ENCODE results near the gene TBL1Y.
"Not testable (repeated sequence)": the region's sequence is repeated elsewhere in the genome, so short reads cannot be mapped to it uniquely, and the experiment has no call there.

Gene TBL1Y

DNA sequence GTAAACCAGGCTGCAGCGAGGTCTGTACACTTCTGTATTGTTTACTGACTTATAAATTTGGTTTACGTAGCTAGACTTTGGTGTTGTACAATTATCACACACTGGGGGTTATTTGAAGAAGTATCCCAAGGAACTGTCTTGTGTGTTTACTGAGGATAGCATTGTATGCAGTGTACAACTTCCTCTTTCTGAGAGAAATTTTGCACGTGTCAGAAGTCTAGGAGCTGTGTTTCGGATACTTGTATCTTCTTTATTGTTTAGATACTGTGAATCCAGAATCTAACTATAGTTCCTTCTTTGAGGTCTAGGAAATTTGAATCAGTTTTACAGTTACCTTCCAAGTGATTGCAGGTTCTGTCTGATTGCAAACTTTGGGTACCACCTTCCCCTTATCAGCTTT, 64.5 kb downstream of the TBL1Y start:
- no peak for DNase-seq (ENCODE audit: low spot score)

DNA sequence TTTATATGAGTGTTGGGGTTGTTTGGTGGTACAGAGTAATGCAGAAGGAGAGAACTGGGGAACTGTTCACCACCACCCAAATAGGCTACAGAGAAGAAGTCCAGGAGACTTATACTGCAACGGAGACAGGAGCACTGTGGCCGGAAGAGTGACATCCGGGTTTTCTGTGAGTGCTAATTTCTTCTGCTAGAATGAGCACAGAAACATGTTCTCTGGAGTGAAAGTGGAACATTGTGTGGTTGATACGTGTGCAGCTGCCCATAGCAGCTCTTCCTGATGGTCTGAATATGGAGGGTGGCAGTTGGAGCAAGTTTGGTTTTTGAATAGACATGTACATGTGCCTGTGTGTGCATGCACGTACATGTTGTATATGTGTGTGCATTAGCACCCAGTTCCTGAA, 67.3 kb downstream of the TBL1Y start:
- DNase-seq (ENCODE audit: low spot score): no peak

DNA sequence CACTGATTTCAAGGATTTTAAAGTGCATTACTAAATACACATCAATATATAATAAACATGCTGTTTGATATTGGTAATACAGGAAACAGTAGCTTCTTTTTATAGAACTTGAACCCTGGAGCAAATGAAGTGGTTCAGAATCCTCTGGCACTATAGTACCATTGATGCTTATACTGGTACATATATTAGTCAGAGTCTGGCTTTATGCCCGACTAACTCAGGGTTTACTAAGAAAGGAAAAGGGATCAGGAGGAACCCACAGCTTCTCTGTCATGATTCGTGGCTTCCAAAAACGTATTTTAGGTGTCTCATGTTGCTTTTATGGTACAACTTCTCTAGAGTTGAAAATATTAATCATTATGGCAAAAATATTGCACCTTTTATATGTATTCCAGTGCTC, 72.7 kb downstream of the TBL1Y start:
- DNase-seq (ENCODE audit: low spot score): no peak

DNA sequence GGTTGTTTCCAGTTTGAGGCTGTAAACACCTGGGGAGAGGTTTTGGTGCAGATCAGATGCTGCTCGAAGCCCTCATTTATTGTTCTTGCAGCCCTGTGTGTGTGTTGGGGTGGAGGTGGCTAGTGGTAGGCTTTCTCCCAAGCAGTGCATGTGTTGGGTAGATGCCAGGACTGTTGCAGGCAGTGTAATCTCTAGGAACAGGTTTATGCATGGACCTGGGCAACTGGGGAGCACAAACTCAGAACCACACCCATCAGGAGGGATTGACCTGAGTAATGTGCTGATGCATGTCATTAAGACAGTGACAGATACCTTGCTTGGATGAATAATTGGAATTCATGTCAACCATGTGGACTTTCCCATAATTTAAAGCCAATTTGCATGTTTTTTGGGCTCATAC, 77.3 kb downstream of the TBL1Y start:
- no peak for DNase-seq (ENCODE audit: low spot score)

DNA sequence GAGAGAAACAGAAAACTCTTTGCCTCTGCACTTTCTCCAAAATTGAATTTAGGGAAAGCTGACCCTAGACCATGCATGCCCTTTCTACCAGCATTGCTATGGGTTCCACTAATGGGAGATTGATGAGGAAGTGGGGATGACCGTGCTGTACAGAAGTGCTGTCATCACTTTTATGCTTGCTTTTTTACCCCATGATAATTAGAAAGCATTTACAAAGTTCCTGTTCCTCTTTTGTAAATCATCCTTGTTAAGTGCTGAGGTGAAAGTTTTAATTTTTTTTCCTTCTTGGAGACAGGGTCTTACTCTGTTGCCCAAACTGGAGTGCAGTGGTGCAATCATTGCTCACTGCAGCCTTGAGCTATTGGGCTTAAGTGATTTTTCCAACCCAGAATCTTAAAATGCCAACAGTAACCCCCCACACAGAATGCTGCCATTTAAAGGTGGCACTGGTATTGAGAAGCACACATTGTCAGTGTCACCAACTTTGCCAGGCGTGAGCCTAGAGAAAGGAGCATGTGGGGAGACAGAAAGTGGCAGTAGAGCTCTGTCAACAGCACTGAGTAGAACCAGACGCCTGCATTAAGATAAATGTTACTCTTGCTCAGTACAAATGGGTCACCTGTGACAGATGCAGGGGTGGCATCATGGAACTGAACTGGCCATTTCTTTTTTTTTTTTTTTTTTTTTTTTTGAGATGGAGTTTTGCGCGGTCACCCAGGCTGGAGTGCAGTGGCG, 79.6 kb downstream of the TBL1Y start:
- DNase-seq (ENCODE audit: low spot score): no peak

DNA sequence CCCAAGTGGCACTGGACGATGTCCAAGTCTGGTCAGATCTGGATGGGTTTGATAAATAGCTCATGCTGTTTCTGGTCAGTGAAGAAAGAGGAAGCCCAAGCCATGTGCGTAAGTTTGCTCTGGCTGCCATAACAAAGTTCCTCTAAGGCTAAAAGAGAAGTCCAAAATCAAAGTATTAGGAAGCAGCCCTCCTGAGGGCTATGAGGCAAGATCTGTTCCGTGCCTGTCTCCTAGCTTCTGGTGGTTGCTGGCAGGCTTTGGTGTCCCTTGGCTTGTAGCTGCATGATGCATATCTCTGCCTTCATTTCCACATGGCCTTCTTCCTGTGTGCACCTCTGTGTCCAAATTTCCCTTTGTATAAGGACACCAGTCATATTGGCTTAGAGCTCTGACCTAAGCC, 81.5 kb downstream of the TBL1Y start:
- no peak for DNase-seq (ENCODE audit: low spot score)

DNA sequence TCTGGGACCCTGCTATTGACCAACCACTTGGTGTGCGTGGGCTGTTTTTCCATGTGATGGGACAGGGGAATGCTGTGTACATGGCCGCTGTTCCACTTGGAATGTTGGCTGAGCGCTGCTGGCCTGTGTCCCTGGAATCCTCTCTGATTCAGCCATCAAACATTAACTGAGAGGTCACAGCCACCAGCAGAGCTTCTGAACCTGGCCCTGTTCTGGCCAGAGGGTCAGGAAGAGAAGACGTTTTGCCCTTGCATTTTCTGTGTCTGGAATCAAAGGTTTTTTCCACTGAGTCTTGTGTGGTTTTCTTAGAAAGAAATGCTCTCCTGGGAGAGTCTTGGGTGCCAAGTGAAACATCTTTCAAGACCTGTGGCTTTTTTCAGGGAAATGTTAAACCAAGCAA, 85.5 kb downstream of the TBL1Y start:
- no peak for DNase-seq (ENCODE audit: low spot score)

DNA sequence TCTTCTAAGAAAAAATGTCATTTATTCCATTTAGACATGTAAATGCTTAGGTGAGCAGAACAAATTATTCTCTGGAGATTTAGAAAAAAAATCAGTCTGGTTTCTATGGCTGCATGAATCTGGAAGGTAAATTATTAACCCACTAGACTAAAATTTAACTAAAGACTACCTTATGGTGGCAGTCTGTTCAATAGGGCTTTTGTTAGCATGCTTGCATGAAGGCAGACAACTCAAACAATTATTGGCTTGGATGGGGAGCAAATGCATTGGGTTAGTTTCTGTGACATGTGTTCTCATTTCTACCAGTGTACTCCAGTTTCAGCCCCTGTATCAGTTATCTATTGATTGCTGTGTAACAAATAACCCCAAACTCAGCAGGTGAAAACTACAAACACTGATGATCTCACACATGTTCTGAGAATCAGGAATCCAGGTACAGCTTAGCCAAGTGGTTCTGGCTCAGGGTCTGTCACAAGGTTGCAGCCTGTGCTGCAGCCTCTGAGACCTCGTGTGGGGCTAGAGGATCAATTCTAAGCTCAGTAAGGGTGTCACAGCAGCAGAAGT, 87.1 kb downstream of the TBL1Y start:
- no peak for DNase-seq (ENCODE audit: low spot score)

DNA sequence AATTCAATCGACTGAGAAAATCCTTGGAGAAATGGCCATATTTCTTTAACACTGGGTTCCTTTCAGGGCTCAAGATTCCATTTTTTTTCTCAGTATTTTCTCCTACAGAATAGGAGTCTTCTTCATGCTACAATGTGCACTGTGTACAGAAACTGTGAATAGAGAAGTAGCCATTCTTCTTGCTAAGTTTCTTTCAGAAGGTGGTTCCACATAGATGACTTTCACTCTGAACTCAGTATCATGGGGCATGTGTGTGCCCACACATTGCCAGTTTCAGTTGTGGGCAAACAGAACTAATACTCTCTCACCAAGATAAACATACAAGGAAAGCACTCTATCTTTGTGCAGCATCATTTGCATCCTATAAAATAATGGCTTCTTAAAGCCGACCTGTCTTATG, 89.4 kb downstream of the TBL1Y start:
- no peak for DNase-seq (ENCODE audit: low spot score)

DNA sequence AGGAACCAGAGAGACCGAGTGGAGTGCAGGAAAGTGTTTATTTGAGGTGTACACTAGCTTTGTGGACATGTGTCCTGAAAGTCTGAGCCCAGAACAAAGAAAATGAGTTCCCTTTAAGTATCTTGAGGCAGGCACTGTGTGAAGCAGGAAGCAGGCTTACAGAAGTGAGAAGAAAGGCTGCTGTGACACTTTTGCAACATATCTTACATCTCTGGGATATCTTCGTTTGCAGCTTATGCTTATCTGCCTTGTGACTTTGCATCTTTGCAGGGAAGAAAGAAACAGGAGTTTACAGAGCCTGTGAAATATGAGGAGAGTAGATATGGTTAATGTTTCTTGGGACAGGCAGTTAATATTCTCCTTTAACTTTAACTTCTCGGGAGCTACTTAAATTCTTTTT, 92.1 kb downstream of the TBL1Y start:
- DNase-seq (ENCODE audit: low spot score): no peak

DNA sequence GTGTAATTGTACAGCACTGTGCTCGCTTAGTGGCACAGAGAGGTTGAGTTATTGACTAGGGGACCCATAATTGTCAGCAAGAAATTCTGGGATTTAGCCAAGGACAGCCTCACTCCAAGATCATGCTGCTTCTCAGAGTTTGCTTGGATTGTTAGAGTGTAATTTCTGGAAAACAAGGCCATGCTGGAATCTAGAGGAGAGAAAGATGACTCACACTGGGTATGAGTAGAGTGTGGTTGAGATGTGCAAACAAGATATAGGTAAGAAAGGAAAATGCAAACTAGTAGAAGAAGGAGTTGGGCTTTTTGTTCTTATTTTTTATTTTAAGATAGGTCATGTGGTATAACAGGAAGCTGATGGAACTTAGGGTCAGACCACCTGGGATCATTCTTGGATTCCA, 97.4 kb downstream of the TBL1Y start:
- no peak for DNase-seq (ENCODE audit: low spot score)

DNA sequence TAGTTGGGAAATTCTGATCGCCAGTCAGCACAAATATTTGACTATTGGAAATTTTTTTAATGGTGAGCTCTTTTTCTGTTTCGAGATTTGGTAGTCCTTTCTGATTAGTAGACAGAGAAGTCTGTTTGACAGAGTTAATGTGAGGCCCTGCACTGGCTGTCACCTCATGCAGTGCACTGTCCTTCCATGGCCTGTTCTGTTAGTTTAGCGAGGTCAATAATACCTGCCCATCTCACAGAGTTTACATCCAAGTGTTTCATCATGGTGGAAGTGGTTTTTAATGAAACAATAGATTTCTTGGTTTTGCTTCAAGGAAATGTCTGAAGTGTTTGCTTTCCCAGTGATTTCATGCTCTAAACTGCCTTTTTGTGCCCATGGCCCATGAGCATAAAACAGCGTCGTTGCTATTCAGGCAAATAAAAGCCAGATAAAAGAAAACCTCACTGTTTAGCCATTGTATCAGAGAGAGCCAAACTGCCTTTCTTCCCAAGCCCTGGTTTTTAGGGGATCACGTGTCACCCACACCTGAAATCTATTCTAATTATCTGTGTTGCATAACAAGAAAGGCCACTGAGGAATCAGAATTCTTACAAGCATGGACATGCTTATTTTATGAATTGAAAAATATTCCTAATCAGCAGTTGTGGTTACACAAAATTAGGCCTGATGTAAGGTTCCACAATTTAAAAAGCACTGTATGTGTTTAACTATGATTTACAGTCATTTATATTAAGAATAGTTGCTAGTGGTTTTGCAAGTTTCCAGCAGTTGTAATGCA, 98.3 kb downstream of the TBL1Y start:
- DNase-seq (ENCODE audit: low spot score): no peak

DNA sequence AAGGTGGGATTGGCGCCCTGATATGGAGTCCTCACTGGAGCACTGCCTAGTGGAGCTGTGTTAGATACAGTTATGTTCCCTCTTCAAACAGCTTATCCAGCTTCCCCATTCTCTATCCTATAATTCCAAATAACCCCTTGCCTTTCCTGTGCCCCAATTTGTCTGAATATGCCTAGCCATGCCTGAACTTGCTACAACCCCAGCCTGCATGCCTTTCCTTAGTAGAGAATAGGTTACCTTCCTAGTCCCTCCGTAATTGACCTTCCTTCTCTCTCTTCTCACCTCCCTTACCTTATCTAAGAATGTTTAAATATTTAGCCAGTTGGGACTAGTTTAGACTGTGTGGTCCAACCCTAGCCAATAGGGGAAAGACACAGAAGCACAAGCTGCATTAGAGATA, 102.6 kb downstream of the TBL1Y start:
- DNase-seq (ENCODE audit: low spot score): no peak

DNA sequence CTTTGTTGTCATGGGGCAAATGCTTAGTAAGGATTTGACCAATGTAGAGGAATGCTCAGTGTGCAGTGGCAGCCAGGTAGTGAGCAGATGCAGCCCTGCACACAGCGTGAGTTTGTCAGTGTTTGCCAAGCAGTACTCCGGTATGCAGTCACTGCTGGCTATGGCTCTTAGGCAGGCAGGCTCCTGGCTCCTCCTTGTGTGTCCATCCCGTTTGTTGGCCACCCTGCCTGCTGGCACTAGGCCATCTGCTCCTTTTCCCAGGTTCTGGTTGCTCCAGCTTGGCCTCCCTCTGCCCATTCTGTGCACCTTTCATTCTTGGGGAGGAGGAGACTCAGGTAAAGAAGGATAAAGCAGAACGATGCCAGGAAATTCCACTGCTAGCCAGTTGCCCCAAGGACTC, 106.0 kb downstream of the TBL1Y start:
- no peak for DNase-seq (ENCODE audit: low spot score)

DNA sequence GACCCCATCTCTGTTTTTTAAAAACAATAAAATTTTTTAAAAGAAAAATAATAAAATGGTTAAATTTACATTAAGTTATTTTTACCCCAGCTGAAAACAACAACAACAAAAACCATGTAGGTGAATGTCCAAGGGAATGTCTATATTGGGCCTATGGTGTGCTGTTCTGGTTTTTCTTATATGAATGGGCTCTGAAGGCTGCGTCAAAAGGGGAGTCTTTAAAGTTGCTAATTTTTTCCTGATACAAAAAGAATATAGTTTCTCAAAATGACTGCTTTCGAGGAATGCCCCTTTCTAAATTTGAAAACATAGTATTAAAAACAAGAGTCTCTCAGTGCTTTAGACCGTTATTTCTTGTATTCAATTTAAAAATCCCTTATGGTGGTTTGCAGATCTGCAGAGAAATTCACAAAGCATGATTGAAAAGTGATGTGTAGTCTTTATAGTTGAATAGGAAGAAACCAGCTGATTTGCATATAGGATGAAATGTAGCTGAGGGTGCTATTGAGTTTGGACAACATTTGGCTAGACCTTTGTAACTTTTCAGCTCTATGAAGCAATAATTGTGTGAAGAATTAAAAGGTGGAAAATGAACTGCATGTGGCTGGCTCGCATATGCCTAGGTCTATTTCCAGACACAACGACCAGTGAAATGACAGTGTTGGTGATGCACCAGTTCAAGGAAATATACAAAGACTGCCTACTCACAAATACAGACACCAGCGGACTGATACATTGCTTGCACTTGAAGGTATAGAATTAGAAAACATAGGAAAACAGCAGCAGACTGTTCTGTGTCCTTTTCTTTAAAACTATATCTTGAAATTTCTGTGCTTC, 107.0 kb downstream of the TBL1Y start:
- no peak for DNase-seq (ENCODE audit: low spot score)

DNA sequence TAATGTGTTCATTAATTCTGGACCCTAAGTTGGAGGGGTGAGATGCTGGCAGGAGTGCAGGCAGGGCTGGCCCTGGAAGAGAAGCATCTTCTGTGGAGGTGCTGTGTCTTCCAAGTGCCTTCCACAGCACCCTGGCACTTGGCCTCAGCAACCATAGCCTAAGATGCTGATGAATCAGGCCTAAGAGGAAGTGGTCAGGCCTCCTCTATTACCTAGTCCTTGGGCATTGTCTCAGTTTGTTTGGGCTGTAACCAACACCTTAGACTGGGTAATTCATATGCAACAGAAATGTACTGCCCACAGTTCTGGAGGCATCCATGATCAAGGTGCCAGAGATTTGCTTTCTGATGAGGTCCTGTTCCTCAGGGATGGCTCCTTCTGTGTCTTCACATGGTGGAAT, 128.5 kb downstream of the TBL1Y start:
- DNase-seq (ENCODE audit: low spot score): no peak

DNA sequence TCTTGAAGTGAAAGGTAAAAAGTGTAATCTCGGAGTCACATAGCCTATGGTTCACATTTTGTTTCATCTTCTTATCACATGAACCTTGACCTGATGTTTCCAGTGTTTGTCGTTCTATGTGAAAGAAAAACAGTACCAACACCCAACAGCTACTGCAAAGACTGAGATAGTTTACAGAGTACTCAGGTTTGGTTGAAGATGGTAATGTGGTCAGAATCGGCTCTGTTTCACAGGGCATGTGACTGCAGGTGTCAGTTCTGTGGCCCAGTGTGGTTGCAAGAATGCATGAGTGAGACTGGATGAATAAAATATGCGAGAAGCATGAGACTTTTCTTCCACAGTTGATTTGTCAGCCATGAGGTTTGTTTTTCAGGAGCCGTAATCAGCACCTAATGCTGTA, 130.2 kb downstream of the TBL1Y start:
- DNase-seq (ENCODE audit: low spot score): no peak

DNA sequence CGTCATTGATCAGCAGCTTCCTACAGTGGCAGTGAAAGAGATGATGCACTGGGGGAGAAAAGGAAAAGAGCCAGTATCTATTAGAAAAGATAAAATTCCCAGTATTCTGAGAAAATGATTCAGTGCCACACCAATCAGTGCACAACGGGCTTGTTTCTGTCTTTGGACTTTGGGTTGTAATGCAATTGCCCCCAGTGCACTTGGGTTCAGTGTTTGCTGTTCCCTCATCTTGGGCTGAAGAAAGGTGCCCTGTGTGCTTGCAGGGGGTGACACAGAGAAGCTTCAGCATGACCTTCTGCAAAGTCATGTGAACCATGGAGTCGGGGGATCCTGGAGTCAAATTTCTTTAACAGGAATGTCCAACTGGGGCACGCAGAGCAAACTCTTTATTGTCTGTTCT, 131.5 kb downstream of the TBL1Y start:
- no peak for DNase-seq (ENCODE audit: low spot score)

DNA sequence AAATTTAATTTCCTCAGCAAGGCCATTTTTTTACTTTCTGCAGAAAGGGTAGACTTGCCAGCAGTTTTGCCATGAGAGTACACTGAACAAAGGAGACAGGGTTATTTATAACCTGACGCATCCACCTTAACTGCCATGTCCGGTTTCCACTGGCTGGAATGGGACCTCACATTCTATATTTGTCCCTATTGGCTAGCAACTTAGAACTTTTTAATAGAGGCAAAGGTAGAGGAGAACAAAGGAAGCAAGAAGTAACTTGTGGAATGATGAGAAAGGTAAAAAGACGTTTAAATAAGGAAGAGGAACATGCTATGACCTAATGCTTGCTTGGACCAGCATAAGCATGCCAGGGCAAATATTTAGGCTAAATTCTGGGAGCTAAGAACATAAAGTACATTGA, 142.0 kb downstream of the TBL1Y start:
- not testable (repeated sequence) for DNase-seq (ENCODE audit: low spot score)

DNA sequence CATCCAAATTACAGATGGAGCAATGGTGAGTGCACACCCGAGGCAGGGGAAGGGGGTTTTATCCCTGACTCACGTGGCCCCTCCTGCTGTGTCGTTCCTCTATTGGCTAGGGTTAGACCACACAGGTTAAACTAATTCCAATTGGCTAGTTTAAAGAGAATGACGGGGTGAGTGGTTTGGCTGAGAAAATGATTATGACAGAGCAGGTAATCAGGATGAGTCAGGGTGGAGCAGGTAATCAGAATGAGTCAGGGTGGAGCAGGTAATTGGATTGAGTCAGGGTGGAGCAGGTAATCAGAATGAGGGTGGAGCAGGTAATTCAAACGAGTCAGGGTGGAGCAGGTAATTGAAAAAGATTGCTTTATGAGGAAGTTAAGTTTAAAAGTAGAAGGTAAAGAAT, 146.4 kb downstream of the TBL1Y start:
- DNase-seq (ENCODE audit: low spot score): no peak

DNA sequence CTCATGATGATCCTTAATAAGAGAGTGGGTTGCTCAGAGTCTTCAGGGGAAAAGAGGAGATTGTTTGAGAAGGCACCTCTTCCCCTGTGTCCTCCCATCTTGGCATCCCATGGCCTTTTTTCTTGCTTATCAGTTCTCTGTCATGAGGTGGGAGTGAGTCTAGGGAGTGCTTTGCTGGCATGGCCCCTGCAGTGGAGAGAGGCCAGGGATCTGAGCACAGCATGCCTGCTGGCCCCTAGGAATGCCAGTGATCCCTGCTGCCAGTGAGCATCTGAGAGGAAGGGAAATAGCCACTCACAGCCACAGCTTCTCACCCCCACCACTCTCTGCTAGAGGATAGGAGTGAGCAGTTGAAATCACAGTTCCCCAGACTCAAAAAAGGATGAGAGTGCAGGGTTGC, 168.2 kb downstream of the TBL1Y start:
- no peak for DNase-seq (ENCODE audit: low spot score)

DNA sequence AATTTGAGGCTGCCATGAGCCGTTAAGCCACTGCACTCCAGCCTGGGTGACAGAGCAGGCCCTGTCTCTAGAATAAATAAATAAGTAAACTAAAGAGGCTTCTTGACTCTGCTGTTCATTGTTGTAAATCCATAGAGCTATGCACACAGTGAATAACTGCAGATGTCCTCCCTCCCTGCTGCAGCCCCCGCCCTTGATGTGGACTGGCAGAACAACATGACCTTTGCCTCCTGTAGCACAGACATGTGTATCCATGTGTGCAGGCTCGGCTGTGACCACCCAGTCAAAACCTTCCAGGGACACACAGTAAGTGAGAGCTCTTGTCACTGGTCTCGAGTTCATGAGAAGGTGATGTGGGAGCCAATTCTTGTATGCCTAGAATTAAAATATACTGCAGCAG, 170.1 kb downstream of the TBL1Y start:
- DNase-seq (ENCODE audit: low spot score): not testable (repeated sequence)

DNA sequence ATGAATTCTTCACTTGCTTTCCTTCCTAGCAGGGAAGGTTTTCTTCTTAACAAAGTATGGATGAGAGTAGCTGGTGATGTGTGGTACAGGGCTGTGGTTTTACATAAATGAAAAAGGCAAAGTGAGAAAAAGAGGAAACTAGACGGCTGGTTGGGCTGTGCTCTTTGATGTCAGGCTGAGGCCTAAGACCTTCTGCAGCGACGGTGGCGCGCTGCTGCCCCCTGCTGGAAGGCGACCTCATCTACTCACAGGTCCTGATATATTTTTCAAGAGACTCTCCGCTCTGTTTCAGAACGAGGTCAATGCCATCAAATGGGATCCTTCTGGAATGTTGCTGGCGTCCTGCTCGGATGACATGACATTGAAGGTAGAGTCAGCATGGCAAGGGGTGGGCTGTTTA, 175.1 kb downstream of the TBL1Y start:
- no peak for DNase-seq (ENCODE audit: low spot score)

All from activated CD4-positive, alpha-beta T cell treated with anti-CD3 and anti-CD28 coated beads, Interleukin-2, Interleukin-4, amounts not matched to agents 100 ng/mL and 50 ng/mL, durations not matched to agents 16 hours and 8 hours (primary cell).